GM21381 (cell line): Measurements from ENCODE around the gene ZNF891.

Experiments
- ATAC-seq: cut with Tn5 transposase; IDR thresholded peaks from one replicate; pipeline ENCODE4 v1.9.1; 2021; ENCODE audit warnings: mild to moderate bottlenecking, moderate library complexity; ENCODE audit not compliant: unreplicated experiment

The ZNF891 gene

GRCh38 chr12:133063556-133063955 lies 66.5 kb downstream of the ZNF891 start:
- ATAC-seq: no peak

GRCh38 chr12:133061954-133062353 lies 68.1 kb downstream of the ZNF891 start:
- ATAC-seq: no peak

- ATAC-seq: no peak
These were observed 71.6 kb downstream of the ZNF891 start for GRCh38 chr12:133058203-133059113.

GRCh38 chr12:133057446-133057845 lies 72.6 kb downstream of the ZNF891 start:
- no peak for ATAC-seq
